H9 (cell line): ENCODE results near the gene GPR87. TPM values are rescaled to one million over a fixed set of nuclear protein-coding genes. Genes with fewer than 3 reads are reported as not detected.

Source experiments
- DNase-seq: peaks from one replicate; pipeline ENCODE4 v3.0.0-alpha.2; 2017
- H2AFZ ChIP-seq: one replicate; pipeline ENCODE4 v1.6.1; 2013; ENCODE audit warnings: mild to moderate bottlenecking, low read length, control low read depth, moderate library complexity
- H2AK5ac ChIP-seq: 2 replicates; pipeline ENCODE4 v1.6.1; 2013; ENCODE audit warnings: low read length, control low read depth, mixed read lengths; ENCODE audit not compliant: insufficient read length
- H2BK120ac ChIP-seq: one replicate; pipeline ENCODE4 v1.6.1; 2013; ENCODE audit warnings: low read depth, mild to moderate bottlenecking, low read length, control low read depth, inconsistent platforms; ENCODE audit not compliant: poor library complexity, severe bottlenecking
- H2BK12ac ChIP-seq: 2 replicates; pipeline ENCODE4 v1.6.1; 2013; ENCODE audit warnings: low read length, control low read depth, mixed read lengths, low read depth; ENCODE audit not compliant: insufficient read length
- H2BK15ac ChIP-seq: 2 replicates; pipeline ENCODE4 v1.6.1; 2013; ENCODE audit warnings: low read depth, low read length, control low read depth
- H2BK20ac ChIP-seq: one replicate; pipeline ENCODE4 v1.6.1; 2013; ENCODE audit warnings: low read depth, mild to moderate bottlenecking, low read length, control low read depth, inconsistent platforms; ENCODE audit not compliant: poor library complexity, severe bottlenecking
- H2BK5ac ChIP-seq: 2 replicates; pipeline ENCODE4 v1.6.1; 2013; ENCODE audit warnings: low read length, control low read depth, mixed read lengths; ENCODE audit not compliant: insufficient read length
- H3K14ac ChIP-seq: 2 replicates; pipeline ENCODE4 v1.6.1; 2013; ENCODE audit warnings: low read length, control low read depth; ENCODE audit not compliant: insufficient read depth
- H3K18ac ChIP-seq: 2 replicates; pipeline ENCODE4 v1.6.1; 2013; ENCODE audit warnings: low read depth, mild to moderate bottlenecking, mixed read lengths, low read length, control low read depth; ENCODE audit not compliant: insufficient read length
- H3K23ac ChIP-seq: 2 replicates; pipeline ENCODE4 v1.6.1; 2013; ENCODE audit warnings: low read length, control low read depth, mixed read lengths, low read depth; ENCODE audit not compliant: insufficient read length
- H3K23me2 ChIP-seq: 2 replicates; pipeline ENCODE4 v1.6.1; 2013; ENCODE audit warnings: low read depth, mild to moderate bottlenecking, mixed read lengths, low read length, control low read depth; ENCODE audit not compliant: insufficient read length, poor library complexity, severe bottlenecking
- H3K27ac ChIP-seq: 2 replicates; pipeline ENCODE4 v1.5.1; 2013; ENCODE audit warnings: low read length, control low read depth, mixed read lengths, low read depth; ENCODE audit not compliant: insufficient read length
- H3K27me3 ChIP-seq: 2 replicates; pipeline ENCODE4 v1.6.1; 2013; ENCODE audit warnings: low read length, control low read depth, inconsistent platforms; ENCODE audit not compliant: insufficient read depth
- H3K4ac ChIP-seq: 2 replicates; pipeline ENCODE4 v1.6.1; 2013; ENCODE audit warnings: low read depth, mild to moderate bottlenecking, control low read depth, inconsistent platforms, low read length, moderate library complexity
- H3K4me1 ChIP-seq: 2 replicates; pipeline ENCODE4 v1.6.1; 2013; ENCODE audit warnings: low read length, control low read depth, inconsistent platforms; ENCODE audit not compliant: insufficient read depth
- H3K4me2 ChIP-seq: 2 replicates; pipeline ENCODE4 v1.6.1; 2013; ENCODE audit warnings: low read length, control low read depth, mixed read lengths; ENCODE audit not compliant: insufficient read length, insufficient read depth
- H3K56ac ChIP-seq: 2 replicates; pipeline ENCODE4 v1.6.1; 2013; ENCODE audit warnings: low read depth, mild to moderate bottlenecking, mixed read lengths, low read length, control low read depth; ENCODE audit not compliant: insufficient read length
- H3K79me1 ChIP-seq: 2 replicates; pipeline ENCODE4 v1.6.1; 2013; ENCODE audit warnings: low read depth, mild to moderate bottlenecking, moderate library complexity, low read length, control low read depth, inconsistent platforms; ENCODE audit not compliant: insufficient read depth, poor library complexity, severe bottlenecking
- H3K79me2 ChIP-seq: 2 replicates; pipeline ENCODE4 v1.6.1; 2013; ENCODE audit warnings: low read length, control low read depth, inconsistent platforms; ENCODE audit not compliant: insufficient read depth
- H3K9ac ChIP-seq: 2 replicates; pipeline ENCODE4 v1.6.1; 2013; ENCODE audit warnings: low read length, control low read depth, mixed read lengths; ENCODE audit not compliant: insufficient read length; ENCODE audit errors: extremely low read depth
- H3K9me3 ChIP-seq: one replicate; pipeline ENCODE4 v1.6.1; 2013; ENCODE audit warnings: low read depth, low read length, inconsistent platforms; ENCODE audit not compliant: control insufficient read depth
- H3T11ph ChIP-seq: one replicate; pipeline ENCODE4 v1.6.1; 2013; ENCODE audit warnings: mild to moderate bottlenecking, low read length, control low read depth, inconsistent platforms
- H4K20me1 ChIP-seq: one replicate; pipeline ENCODE4 v1.6.1; 2013; ENCODE audit not compliant: control insufficient read depth, insufficient read length, insufficient read depth
- H4K5ac ChIP-seq: 2 replicates; pipeline ENCODE4 v1.6.1; 2013; ENCODE audit warnings: low read depth, mild to moderate bottlenecking, mixed read lengths, low read length, control low read depth; ENCODE audit not compliant: insufficient read length
- H4K8ac ChIP-seq: replicated peaks from 2 replicates; pipeline ENCODE4 v1.6.1; 2013; ENCODE audit warnings: low read length, control low read depth, mixed read lengths, low read depth; ENCODE audit not compliant: insufficient read length
- H4K91ac ChIP-seq: 2 replicates; pipeline ENCODE4 v1.6.1; 2013; ENCODE audit warnings: low read depth, mild to moderate bottlenecking, moderate library complexity, mixed read lengths, low read length, control low read depth; ENCODE audit not compliant: insufficient read length
- H3K27ac Mint-ChIP-seq, 3 experiments: 2 replicates in 2 of 3; 3 replicates in 1 of 3; pipeline ENCODE4 v1.8.0; 2020 to 2021; ENCODE audit warnings: mixed read lengths in 3 of 3, mild to moderate bottlenecking in 1 of 3, moderate library complexity in 1 of 3
- H3K27me3 Mint-ChIP-seq: 2 replicates; pipeline ENCODE4 v1.8.0; 2021; ENCODE audit warnings: low read depth, mild to moderate bottlenecking, moderate library complexity, mixed read lengths
- H3K36me3 Mint-ChIP-seq, 3 experiments: 2 replicates in 2 of 3; 3 replicates in 1 of 3; pipeline ENCODE4 v1.8.0; 2020 to 2021; ENCODE audit warnings: low read depth in 3 of 3, mixed read lengths in 3 of 3; ENCODE audit not compliant: insufficient read depth in 1 of 3
- H3K4me1 Mint-ChIP-seq, 2 experiments: 2 replicates each; pipeline ENCODE4 v1.8.0; 2020; ENCODE audit warnings: mixed read lengths in 2 of 2
- H3K4me3 Mint-ChIP-seq, 2 experiments: 2 replicates in 1 of 2; 3 replicates in 1 of 2; pipeline ENCODE4 v1.8.0; 2020 to 2021; ENCODE audit warnings: mild to moderate bottlenecking in 2 of 2, mixed read lengths in 2 of 2, moderate library complexity in 1 of 2
- H3K9me3 Mint-ChIP-seq, 2 experiments: 2 replicates in 1 of 2; 3 replicates in 1 of 2; pipeline ENCODE4 v1.8.0; 2020; ENCODE audit warnings: mild to moderate bottlenecking in 2 of 2, mixed read lengths in 2 of 2, moderate library complexity in 1 of 2
- CTCF ChIP-seq: fragments of 200-600 bp; sonication (generic); conservative IDR thresholded peaks from 3 replicates; pipeline ENCODE4 v1.8.0; 2021; ENCODE audit warnings: antibody characterized with exemption, mild to moderate bottlenecking
- WGBS: extraction: QIAGEN DNeasy Blood & Tissue Kit; methylation state at CpG from one replicate; pipeline ENCODE4 v1.1.7; 2013; ENCODE audit warnings: missing lambda C conversion rate, low lambda C conversion rate, mixed read lengths; ENCODE audit not compliant: insufficient read length; ENCODE audit errors: extremely low coverage; 5-methylcytosine and 5-hydroxymethylcytosine counted together
- total RNA-seq: library from RNA; stranded (reverse); gene quantifications from 2 replicates; pipeline ENCODE4 v1.2.1, GENCODE V29; 2021

GPR87 gene
- total RNA-seq, 1 experiment from 2014 or later, result 0.33 TPM

GRCh38 chr3:151315846-151316245 lies 774 bp downstream of the GPR87 start:
- no peak overlapping the region for H3K4me2 ChIP-seq
- no peak overlapping the region for H2BK120ac ChIP-seq
- H3K4me1 Mint-ChIP-seq, result peaks cover 42 to 43% of the 10 kb centered on the region in 2 experiments
- no peaks in the 10 kb centered on the region for H3K36me3 Mint-ChIP-seq
- H2AK5ac ChIP-seq, result no peak overlapping the region
- no peaks in the 10 kb centered on the region for H4K20me1 ChIP-seq
- H3K27me3 Mint-ChIP-seq, result no peaks in the 10 kb centered on the region
- H3K27ac Mint-ChIP-seq, result peak overlapping the region in 2 of 3 experiments; percentile 68 to 96; a peak in 4 of 7 replicates
- no peak overlapping the region for H4K91ac ChIP-seq
- no peak overlapping the region for H3K9ac ChIP-seq
- H2BK12ac ChIP-seq, result no peak overlapping the region
- H3K56ac ChIP-seq, result no peak overlapping the region
- WGBS, result no CpG with 5 or more reads among the region's 2 CpGs
- no peak overlapping the region for H2BK15ac ChIP-seq
- no peak overlapping the region for H3K14ac ChIP-seq
- H3K79me1 ChIP-seq, result no peaks in the 10 kb centered on the region
- no peaks in the 10 kb centered on the region; the same call in 1 of the 2 replicates for H3K4me1 ChIP-seq
- no peak overlapping the region for H2AFZ ChIP-seq
- H3K9me3 ChIP-seq, result no peaks in the 10 kb centered on the region
- no peak overlapping the region for H4K5ac ChIP-seq
- no peak for TF ChIP-seq CTCF
- no peak overlapping the region for H3K23ac ChIP-seq
- no peaks in the 10 kb centered on the region for H3K9me3 Mint-ChIP-seq
- no peak overlapping the region for H3K18ac ChIP-seq
- no peak overlapping the region for H3K4ac ChIP-seq
- H2BK5ac ChIP-seq, result no peak overlapping the region
- no peak overlapping the region for H2BK20ac ChIP-seq
- H3K79me2 ChIP-seq, result no peaks in the 10 kb centered on the region
- H4K8ac ChIP-seq, result no peak overlapping the region
- no peak for DNase-seq
- H3K23me2 ChIP-seq, result no peaks in the 10 kb centered on the region
- no peak overlapping the region for H3K27ac ChIP-seq
- no peaks in the 10 kb centered on the region for H3K27me3 ChIP-seq
- no peak overlapping the region for H3T11ph ChIP-seq
- H3K4me3 Mint-ChIP-seq, result no peak overlapping the region
